GM12878 (cell line): ENCODE data around the gene HSFX3. TPM values are rescaled to one million over a fixed set of nuclear protein-coding genes. Genes with fewer than 3 reads are reported as not detected.
A peak's percentile ranks its signal among the peaks of the same experiment; 100 is the strongest.

Source experiments
- ATF7 ChIP-seq: fragments of 450-650 bp; IDR thresholded peaks from 2 replicates; pipeline ENCODE4 v1.6.1; 2016; ENCODE audit warnings: low read depth, mild to moderate bottlenecking
- CHD2 ChIP-seq: IDR thresholded peaks from 2 replicates; pipeline ENCODE4 v1.6.1; 2011; ENCODE audit warnings: low read depth, low read length, improper control_type of control experiment, borderline replicate concordance
- CHD4 ChIP-seq: fragments of 200-600 bp; sonication (generic); IDR thresholded peaks from 2 replicates; pipeline ENCODE4 v1.6.1; 2016; ENCODE audit warnings: mild to moderate bottlenecking
- CREB1 ChIP-seq: IDR thresholded peaks from 2 replicates; pipeline ENCODE4 v1.6.1; 2012; ENCODE audit warnings: low read depth, mild to moderate bottlenecking, inconsistent platforms
- CREM ChIP-seq: IDR thresholded peaks from 2 replicates; pipeline ENCODE4 v1.6.1; 2014; ENCODE audit warnings: antibody characterized with exemption, low read depth
- EED ChIP-seq: sonication (generic); IDR thresholded peaks from 2 replicates; pipeline ENCODE4 v1.6.1; 2016; ENCODE audit warnings: antibody characterized with exemption, low read depth
- EGR1 ChIP-seq, 2 experiments: IDR thresholded peaks; 1 replicate in 1 of 2; 2 replicates in 1 of 2; pipeline ENCODE4 v1.6.1; 2011 to 2012; ENCODE audit warnings: low read depth in 2 of 2, low read length in 2 of 2, borderline replicate concordance in 1 of 2, mild to moderate bottlenecking in 1 of 2, moderate library complexity in 1 of 2
- HCFC1 ChIP-seq: fragments of 150-350 bp; IDR thresholded peaks from 2 replicates; pipeline ENCODE4 v1.6.1; 2014; ENCODE audit warnings: low read length
- MXI1 ChIP-seq: fragments of 150-350 bp; IDR thresholded peaks from 2 replicates; pipeline ENCODE4 v1.6.1; 2011; ENCODE audit warnings: low read depth, mild to moderate bottlenecking, inconsistent platforms, low read length, improper control_type of control experiment
- PAX8 ChIP-seq: fragments of 450-650 bp; IDR thresholded peaks from 2 replicates; pipeline ENCODE4 v1.6.1; 2017; ENCODE audit warnings: mild to moderate bottlenecking, moderate library complexity
- POLR2A ChIP-seq: IDR thresholded peaks from 2 replicates; pipeline ENCODE4 v1.6.1; 2011; ENCODE audit warnings: low read depth, mild to moderate bottlenecking, low read length
- POU2F2 ChIP-seq: IDR thresholded peaks from 3 replicates; pipeline ENCODE4 v1.6.1; 2011; ENCODE audit warnings: low read depth, mild to moderate bottlenecking, low read length, borderline replicate concordance
- RUNX3 ChIP-seq: IDR thresholded peaks from 2 replicates; pipeline ENCODE4 v1.6.1; 2012; ENCODE audit warnings: low read length, inconsistent platforms
- YY1 ChIP-seq: IDR thresholded peaks from 2 replicates; pipeline ENCODE4 v1.6.1; 2011; ENCODE audit warnings: low read depth, mild to moderate bottlenecking, low read length
- ZNF687 ChIP-seq: fragments of 450-650 bp; IDR thresholded peaks from 2 replicates; pipeline ENCODE4 v1.6.1; 2017; ENCODE audit warnings: mild to moderate bottlenecking, moderate library complexity
- polyA plus RNA-seq, 11 experiments: library from polyadenylated mRNA; depleted of rRNA in 4 of 11; unstranded in 6 of 11; stranded (reverse) in 5 of 11; fragments of >200 nt; fragmentation: Nextera tagmentation in 4 of 11; fragmentation: Illumina TruSeq in 1 of 11; extraction: Ambion mirVana in 4 of 11; extraction: Trizol in 1 of 11; gene quantifications; 1 replicate in 1 of 11; 2 replicates in 10 of 11; pipeline versions ENCODE4 v1.2.1 to v1.2.3, GENCODE V29; 2011 to 2016; ENCODE audit warnings: inconsistent platforms in 2 of 11, missing spikeins in 2 of 11, low read depth in 1 of 11
- total RNA-seq, 4 experiments: library from RNA; depleted of rRNA in 3 of 4; stranded (reverse); fragments of >200 nt in 3 of 4; fragmentation: Illumina TruSeq in 1 of 4; extraction: Trizol in 1 of 4; gene quantifications; 2 replicates each; pipeline versions ENCODE4 v1.2.1 to v1.2.3, GENCODE V29; 2013 to 2021
- TF ChIP-seq, protein P1 (sequence below): fragments of 450-650 bp; IDR thresholded peaks from 2 replicates; pipeline ENCODE4 v1.6.1; 2017; ENCODE audit warnings: low read depth, mild to moderate bottlenecking, moderate library complexity
- TF ChIP-seq, protein P2 (sequence below): fragments of 450-650 bp; IDR thresholded peaks from 2 replicates; pipeline ENCODE4 v1.6.1; 2016; ENCODE audit warnings: mild to moderate bottlenecking, moderate library complexity, borderline replicate concordance

HSFX3 gene
- total and polyA plus RNA-seq, 10 of the 15 experiments (the other 5 are each of a cell fraction or from before 2014, with no cell fraction given): 0.05 to 0.40 (median 0.29) TPM; not detected in 5

- TF ChIP-seq CREB1: peak; percentile 91
- peak; percentile 92 for TF ChIP-seq ZNF687
- TF ChIP-seq PAX8: peak; percentile 67; the same call in 1 of the 2 replicates
- TF ChIP-seq EGR1 (IDR thresholded peaks at IDR 0.05; ENCODE audit: borderline replicate concordance in 1 of 2, low read depth in 2 of 2, low read length in 2 of 2): peak; percentile 71 to 91; a peak in 2 of 3 replicates
- TF ChIP-seq CREM: peak; percentile 74; the same call in 1 of the 2 replicates
- TF ChIP-seq, protein P1, sequence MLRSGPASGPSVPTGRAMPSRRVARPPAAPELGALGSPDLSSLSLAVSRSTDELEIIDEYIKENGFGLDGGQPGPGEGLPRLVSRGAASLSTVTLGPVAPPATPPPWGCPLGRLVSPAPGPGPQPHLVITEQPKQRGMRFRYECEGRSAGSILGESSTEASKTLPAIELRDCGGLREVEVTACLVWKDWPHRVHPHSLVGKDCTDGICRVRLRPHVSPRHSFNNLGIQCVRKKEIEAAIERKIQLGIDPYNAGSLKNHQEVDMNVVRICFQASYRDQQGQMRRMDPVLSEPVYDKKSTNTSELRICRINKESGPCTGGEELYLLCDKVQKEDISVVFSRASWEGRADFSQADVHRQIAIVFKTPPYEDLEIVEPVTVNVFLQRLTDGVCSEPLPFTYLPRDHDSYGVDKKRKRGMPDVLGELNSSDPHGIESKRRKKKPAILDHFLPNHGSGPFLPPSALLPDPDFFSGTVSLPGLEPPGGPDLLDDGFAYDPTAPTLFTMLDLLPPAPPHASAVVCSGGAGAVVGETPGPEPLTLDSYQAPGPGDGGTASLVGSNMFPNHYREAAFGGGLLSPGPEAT: peak; percentile 86
- TF ChIP-seq MXI1: peak; percentile 62
- TF ChIP-seq HCFC1: peak; percentile 20; the same call in 1 of the 2 replicates
- TF ChIP-seq EED: peak; percentile 92
- no peak for TF ChIP-seq YY1
- TF ChIP-seq RUNX3: peak; percentile 53; the same call in 1 of the 2 replicates
- TF ChIP-seq POLR2A: peak; percentile 89
- peak; percentile 97 for TF ChIP-seq POU2F2
- TF ChIP-seq CHD2: peak; percentile 12
- TF ChIP-seq CHD4: no peak
- TF ChIP-seq ATF7: peak; percentile 81
- TF ChIP-seq, protein P2, sequence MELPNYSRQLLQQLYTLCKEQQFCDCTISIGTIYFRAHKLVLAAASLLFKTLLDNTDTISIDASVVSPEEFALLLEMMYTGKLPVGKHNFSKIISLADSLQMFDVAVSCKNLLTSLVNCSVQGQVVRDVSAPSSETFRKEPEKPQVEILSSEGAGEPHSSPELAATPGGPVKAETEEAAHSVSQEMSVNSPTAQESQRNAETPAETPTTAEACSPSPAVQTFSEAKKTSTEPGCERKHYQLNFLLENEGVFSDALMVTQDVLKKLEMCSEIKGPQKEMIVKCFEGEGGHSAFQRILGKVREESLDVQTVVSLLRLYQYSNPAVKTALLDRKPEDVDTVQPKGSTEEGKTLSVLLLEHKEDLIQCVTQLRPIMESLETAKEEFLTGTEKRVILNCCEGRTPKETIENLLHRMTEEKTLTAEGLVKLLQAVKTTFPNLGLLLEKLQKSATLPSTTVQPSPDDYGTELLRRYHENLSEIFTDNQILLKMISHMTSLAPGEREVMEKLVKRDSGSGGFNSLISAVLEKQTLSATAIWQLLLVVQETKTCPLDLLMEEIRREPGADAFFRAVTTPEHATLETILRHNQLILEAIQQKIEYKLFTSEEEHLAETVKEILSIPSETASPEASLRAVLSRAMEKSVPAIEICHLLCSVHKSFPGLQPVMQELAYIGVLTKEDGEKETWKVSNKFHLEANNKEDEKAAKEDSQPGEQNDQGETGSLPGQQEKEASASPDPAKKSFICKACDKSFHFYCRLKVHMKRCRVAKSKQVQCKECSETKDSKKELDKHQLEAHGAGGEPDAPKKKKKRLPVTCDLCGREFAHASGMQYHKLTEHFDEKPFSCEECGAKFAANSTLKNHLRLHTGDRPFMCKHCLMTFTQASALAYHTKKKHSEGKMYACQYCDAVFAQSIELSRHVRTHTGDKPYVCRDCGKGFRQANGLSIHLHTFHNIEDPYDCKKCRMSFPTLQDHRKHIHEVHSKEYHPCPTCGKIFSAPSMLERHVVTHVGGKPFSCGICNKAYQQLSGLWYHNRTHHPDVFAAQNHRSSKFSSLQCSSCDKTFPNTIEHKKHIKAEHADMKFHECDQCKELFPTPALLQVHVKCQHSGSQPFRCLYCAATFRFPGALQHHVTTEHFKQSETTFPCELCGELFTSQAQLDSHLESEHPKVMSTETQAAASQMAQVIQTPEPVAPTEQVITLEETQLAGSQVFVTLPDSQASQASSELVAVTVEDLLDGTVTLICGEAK: peak; percentile 34; the same call in 1 of the 2 replicates
- TF ChIP-seq, all 136 proteins: peak for 42
These were observed 8.9 kb downstream of the HSFX3 start, which contains the start of gene EOLA1 (continued) for GRCh38 chrX:149540621-149541520.
